Hematopoietic multipotent progenitor cell (in vitro differentiated cells): ENCODE results near the gene CPEB1. TPM values are rescaled to one million over a fixed set of nuclear protein-coding genes. Genes with fewer than 3 reads are reported as not detected.

Source experiments
- DNase-seq, 3 donors: peaks; one replicate each; pipeline ENCODE4 v3.0.0-alpha.2; 2011 to 2015; ENCODE audit warnings: low read depth in 2 of 3, low spot score in 2 of 3
- total RNA-seq: library from RNA; depleted of rRNA; stranded (reverse); fragments of >200 nt; gene quantifications from one replicate; pipeline ENCODE4 v1.2.3, GENCODE V29; 2012

CPEB1 gene
- total RNA-seq, 1 donor: 0.27 TPM

- no peak for DNase-seq
Measured at GRCh38 chr15:82599862-82600261, 47.3 kb downstream of the CPEB1 start.

- no peak for DNase-seq
Measured at GRCh38 chr15:82597815-82598214, 49.3 kb downstream of the CPEB1 start.

DNA sequence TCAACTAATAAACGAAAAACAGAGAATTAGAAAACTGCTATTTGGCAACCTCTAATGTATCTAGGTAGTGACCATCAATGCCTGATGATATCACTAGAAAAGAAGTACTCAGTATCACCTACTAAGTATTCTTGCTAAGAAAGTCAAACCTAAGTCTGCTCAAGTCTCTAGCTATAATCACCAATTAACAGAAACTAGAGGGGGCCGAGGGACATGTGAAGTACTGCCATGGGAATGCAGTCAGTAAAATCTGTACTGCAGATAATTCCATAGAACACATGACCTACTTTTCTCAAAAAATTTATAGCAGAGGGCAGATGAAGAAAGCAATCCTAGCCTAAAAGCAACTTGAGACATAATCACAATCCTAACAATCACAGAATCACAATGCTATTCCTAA is 51.4 kb downstream of the CPEB1 start:
- DNase-seq: no peak

GRCh38 chr15:82595203-82595602 is 52.0 kb downstream of the CPEB1 start:
- DNase-seq: no peak

DNA sequence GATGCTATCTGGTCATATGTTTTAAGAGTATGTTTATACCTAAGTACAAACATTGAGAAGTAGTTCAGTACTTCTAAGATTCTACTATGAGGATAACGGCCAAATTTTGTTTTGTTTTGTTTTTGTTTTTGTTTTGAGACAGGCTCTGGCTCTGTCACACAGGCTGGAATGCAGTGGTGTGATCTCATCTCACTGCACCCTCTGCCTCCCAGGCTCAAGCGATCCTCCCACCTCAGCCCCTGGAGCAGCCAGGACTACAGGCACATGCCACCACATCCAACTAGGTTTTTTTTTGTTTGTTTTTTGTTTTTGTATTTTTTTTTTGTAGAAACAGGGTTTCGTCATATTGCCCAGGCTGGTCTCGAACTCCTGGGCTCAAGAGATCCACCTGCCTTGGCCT is 59.4 kb downstream of the CPEB1 start:
- DNase-seq: no peak

DNA sequence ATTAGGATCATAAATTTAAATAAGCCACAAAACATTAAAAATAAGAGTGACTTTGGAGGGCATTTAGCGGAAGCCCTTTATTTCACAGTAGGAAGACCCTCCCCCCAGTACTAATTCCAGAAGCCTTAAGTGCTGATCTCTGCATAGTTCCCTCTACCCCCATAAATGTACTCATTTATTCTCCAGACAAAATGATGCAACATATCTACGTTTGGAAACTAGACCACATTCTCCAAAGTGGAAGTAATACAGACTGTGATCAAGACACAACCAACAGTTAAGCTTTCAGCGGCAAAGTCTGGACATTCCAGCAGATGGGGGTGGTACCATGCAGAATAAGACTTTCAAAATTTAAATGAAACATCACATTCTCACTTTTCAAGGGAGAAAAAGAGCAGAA is 62.1 kb downstream of the CPEB1 start:
- peak in 1 of 3 donors; percentile 29 for DNase-seq

DNA sequence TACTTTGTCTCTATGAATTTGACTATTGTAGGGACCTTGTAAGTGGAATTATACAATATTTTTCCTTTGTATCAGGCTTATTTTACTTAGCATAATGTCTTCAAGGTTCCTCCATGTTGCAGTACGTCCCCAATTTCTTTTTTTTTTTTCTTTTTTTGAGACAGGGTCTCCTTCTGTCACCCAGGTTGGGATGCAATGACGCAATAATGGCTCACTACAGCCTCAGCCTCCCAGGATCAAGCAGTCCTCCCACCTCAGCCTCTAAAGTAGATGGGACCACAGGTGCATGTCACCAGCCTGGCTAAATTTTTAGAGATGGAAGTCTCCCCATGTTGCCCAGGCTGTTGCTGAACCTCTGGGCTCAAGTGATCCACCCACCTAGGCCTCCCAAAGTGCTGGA is 66.5 kb downstream of the CPEB1 start:
- no peak for DNase-seq

GRCh38 chr15:82575335-82575734 is 71.8 kb downstream of the CPEB1 start:
- no peak for DNase-seq

GRCh38 chr15:82572986-82573385 is 74.2 kb downstream of the CPEB1 start:
- DNase-seq: no peak

DNA sequence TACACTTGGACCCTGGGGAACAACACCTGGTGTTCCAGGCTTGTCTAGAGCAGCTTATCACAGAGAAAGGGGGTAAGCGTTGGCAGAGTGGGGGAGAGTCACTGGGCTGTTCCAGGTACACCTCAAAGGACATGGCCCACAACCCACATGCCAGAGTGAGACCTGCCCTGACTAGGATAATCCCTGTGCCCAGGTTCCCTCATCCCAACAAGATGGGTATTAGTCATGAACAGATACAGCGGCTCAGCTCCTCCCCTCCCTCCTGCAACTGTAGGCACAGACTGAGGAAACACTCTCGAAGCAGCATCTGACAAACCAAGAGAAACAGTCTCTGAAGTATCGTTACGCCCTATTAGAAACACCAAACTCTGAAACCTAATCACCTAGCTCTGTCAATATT is 74.9 kb downstream of the CPEB1 start:
- no peak for DNase-seq

DNA sequence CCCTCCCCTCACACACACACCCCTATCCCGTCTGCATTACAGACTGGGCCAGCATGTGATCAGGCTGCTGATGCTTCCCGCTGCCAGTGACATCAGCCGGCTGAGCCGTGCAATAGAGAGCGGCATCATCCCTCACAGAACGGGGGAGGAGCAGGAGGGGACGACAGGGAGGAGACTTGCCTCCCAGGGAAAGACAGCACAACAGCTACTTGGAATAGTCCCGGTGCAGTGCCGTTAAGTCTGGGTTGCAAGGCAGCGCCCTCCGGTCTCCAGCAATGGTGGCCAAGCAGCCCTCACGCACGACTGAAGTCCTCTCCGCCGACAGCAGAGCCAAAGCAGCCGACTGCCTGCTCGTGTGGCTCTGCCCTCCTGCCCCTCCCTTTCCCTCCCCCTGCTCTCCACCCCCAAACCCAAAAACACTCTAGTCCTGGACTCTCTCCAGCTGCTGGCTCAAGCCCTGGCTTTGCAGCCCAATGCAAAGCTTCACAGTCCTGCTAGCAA is 75.4 kb downstream of the CPEB1 start:
- DNase-seq: peak in 2 of 3 donors; percentile 10 to 28

GRCh38 chr15:82570721-82571508 is 76.2 kb downstream of the CPEB1 start:
- DNase-seq: no peak

GRCh38 chr15:82569834-82570233 is 77.3 kb downstream of the CPEB1 start:
- DNase-seq: no peak

- no peak for DNase-seq
Measured at GRCh38 chr15:82568986-82569385, 78.2 kb downstream of the CPEB1 start.

DNA sequence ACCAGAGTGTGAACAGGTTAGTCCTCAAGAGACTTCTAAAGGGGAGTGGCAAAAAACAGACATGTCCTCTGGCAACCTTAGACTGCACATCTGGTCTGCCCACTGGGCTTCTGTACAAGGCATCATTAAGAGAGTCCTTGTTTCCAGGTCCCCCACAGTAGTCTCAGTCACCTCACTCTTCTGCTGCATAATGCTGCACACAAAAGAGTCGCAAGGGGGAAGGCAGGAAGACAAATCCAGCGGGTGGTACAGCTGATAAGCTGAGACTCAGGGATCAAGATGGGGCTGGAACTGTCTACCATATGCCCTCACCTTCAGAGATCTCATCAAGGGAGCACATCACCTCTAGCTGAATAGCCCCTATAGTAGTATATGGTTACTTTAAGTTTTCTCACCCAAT is 79.5 kb downstream of the CPEB1 start:
- no peak for DNase-seq

DNA sequence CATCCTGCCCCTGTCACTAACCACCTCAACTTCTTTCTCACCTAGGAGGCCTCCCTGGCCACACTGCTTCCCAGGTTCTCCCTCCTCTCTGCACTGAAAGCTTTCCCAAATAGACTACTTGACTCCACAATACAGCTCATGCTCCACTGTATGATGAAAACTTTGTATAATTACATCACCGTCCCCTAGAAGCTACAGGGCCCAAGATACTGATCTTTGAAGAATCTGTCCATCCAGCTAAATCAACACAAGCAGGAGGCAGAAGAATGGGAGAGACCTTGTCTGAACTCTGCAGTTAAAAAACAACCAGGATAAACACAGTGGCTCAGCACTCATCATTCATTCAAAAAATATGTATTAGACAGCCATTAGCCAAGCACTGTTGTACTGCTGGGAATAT is 80.5 kb downstream of the CPEB1 start:
- no peak for DNase-seq

- no peak for DNase-seq
Measured at GRCh38 chr15:82558502-82558901, 88.7 kb downstream of the CPEB1 start.

GRCh38 chr15:82556315-82557035 is 90.7 kb downstream of the CPEB1 start:
- no peak for DNase-seq

DNA sequence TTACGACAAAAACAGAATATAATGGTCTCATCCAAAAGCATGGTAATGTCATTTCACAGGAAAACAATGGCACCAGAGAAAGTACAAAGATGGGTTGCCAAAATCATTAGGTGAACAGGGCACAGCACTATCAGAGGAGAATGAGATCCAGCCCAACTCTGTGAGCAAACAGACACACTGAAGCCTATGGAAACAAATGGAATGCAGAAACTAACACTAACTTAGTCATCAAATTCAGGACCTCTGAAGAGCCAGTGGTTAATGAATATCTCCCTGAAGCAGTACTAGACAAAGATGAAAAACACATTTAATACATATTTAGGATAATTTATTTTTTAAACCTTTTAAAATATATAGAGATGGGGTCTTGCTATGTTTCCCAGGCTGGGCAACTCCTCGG is 92.3 kb downstream of the CPEB1 start:
- DNase-seq: no peak

- no peak for DNase-seq
Measured at GRCh38 chr15:82554351-82554750, 92.8 kb downstream of the CPEB1 start.

GRCh38 chr15:82553846-82554245 is 93.3 kb downstream of the CPEB1 start:
- no peak for DNase-seq

GRCh38 chr15:82552861-82553260 is 94.3 kb downstream of the CPEB1 start:
- no peak for DNase-seq
